ENCODE data around the gene CRK.

Gene CRK

GRCh38 chr17:1455797-1456599 is at the start of gene CRK:
CRK (minus strand) TSS chr17:1456232; CDS start chr17:1456117, 115 bp downstream.
- peak; percentile 98 for DNase-seq

- no peak for DNase-seq
Observed at GRCh38 chr17:1505586-1505985, 49.6 kb upstream of the CRK start.

- no peak for DNase-seq
Observed at GRCh38 chr17:1504866-1505265, 48.8 kb upstream of the CRK start.

- DNase-seq: no peak
Observed at GRCh38 chr17:1503699-1504098, 47.7 kb upstream of the CRK start.

- no peak for DNase-seq
Observed at GRCh38 chr17:1498869-1499268, 42.8 kb upstream of the CRK start.

- no peak for DNase-seq
Observed at GRCh38 chr17:1498233-1498632, 42.2 kb upstream of the CRK start.

- DNase-seq: no peak
Observed at GRCh38 chr17:1497831-1498230, 41.8 kb upstream of the CRK start.

- no peak for DNase-seq
Observed at GRCh38 chr17:1496869-1497268, 40.8 kb upstream of the CRK start.

GRCh38 chr17:1495265-1495989 is 39.4 kb upstream of the CRK start:
- no peak for DNase-seq

- no peak for DNase-seq
Observed at GRCh38 chr17:1494736-1495253, 38.8 kb upstream of the CRK start.

GRCh38 chr17:1494203-1494602 is 38.2 kb upstream of the CRK start:
- DNase-seq: no peak

- DNase-seq: no peak
Observed at GRCh38 chr17:1493291-1493980, 37.4 kb upstream of the CRK start.

GRCh38 chr17:1492249-1493206 is 36.5 kb upstream of the CRK start, which contains the start of gene MYO1C:
MYO1C (minus strand) TSS chr17:1492686; CDS start chr17:1492487, 199 bp downstream.
- no peak for DNase-seq

- DNase-seq: peak; percentile 52
Observed at GRCh38 chr17:1491443-1492248, 35.6 kb upstream of the CRK start.

- DNase-seq: peak; percentile 70
Observed at GRCh38 chr17:1490643-1491442, 34.8 kb upstream of the CRK start.

GRCh38 chr17:1488826-1489270 is 32.8 kb upstream of the CRK start:
- no peak for DNase-seq

GRCh38 chr17:1487939-1488825 is 32.1 kb upstream of the CRK start:
- DNase-seq: peak; percentile 76

GRCh38 chr17:1486802-1487695 is 31.0 kb upstream of the CRK start:
- peak; percentile 80 for DNase-seq

Data from CD4-positive, alpha-beta T cell treated with Interleukin-12 subunit alpha and Interleukin-12 subunit beta, for 1 hour (primary cell).